A673 (cell line): ENCODE data around the gene SYT7. TPM values are rescaled to one million over a fixed set of nuclear protein-coding genes. Genes with fewer than 3 reads are reported as not detected.

Experiments
- BruUV-seq: library from RNA; stranded (reverse); fragments of 400-500 nt; replicated peaks from 2 replicates; lab custom pipeline; 2021; lab: Mats Ljungman, UMichigan
- CTCF ChIA-PET: fragments of 300-600 bp; sonication (Branson Sonifier 250); formaldehyde crosslinking; loops from one replicate; lab custom pipeline; 2022; ENCODE audit warnings: antibody characterized with exemption; lab: Charles Lee
- POLR2A ChIA-PET: fragments of 300-600 bp; sonication (Branson Sonifier 250); formaldehyde crosslinking; loops from one replicate; lab custom pipeline; 2022; ENCODE audit warnings: antibody characterized with exemption; ENCODE audit not compliant: low non-redundant PET; lab: Charles Lee
- DNase-seq: peaks from one replicate; pipeline ENCODE4 v3.0.0-alpha.2; 2015; ENCODE audit warnings: low spot score
- H3K27ac ChIP-seq: fragments of 200-600 bp; sonication (generic); 2 replicates; pipeline ENCODE4 v1.5.1; 2016; ENCODE audit warnings: mixed run types, low read depth, mild to moderate bottlenecking, mixed read lengths, antibody characterized with exemption, low read length; ENCODE audit not compliant: poor library complexity, severe bottlenecking
- H3K27me3 ChIP-seq: fragments of 200-600 bp; sonication (generic); replicated peaks from 2 replicates; pipeline ENCODE4 v1.6.1; 2017; ENCODE audit warnings: mixed run types, low read depth, mild to moderate bottlenecking, mixed read lengths, antibody characterized with exemption, low read length; ENCODE audit not compliant: insufficient read depth, poor library complexity
- H3K36me3 ChIP-seq: fragments of 200-600 bp; sonication (generic); 2 replicates; pipeline ENCODE4 v1.6.1; 2016; ENCODE audit warnings: mixed run types, mild to moderate bottlenecking, mixed read lengths, antibody characterized with exemption, low read length; ENCODE audit not compliant: insufficient read depth, poor library complexity, severe bottlenecking
- H3K4me1 ChIP-seq: fragments of 200-600 bp; sonication (generic); 2 replicates; pipeline ENCODE4 v1.6.1; 2017; ENCODE audit warnings: mixed run types, mild to moderate bottlenecking, mixed read lengths, antibody characterized with exemption, low read length; ENCODE audit not compliant: insufficient read depth, poor library complexity, severe bottlenecking
- H3K4me3 ChIP-seq: fragments of 200-600 bp; sonication (generic); 2 replicates; pipeline ENCODE4 v1.5.1; 2016; ENCODE audit warnings: low read depth, mixed run types, mild to moderate bottlenecking, mixed read lengths, low read length; ENCODE audit not compliant: poor library complexity, severe bottlenecking
- H3K9me3 ChIP-seq: fragments of 200-600 bp; sonication (generic); 2 replicates; pipeline ENCODE4 v1.6.1; 2016; ENCODE audit warnings: mixed run types, low read depth, mild to moderate bottlenecking, mixed read lengths, antibody characterized with exemption, low read length; ENCODE audit not compliant: poor library complexity, severe bottlenecking
- CTCF ChIP-seq: fragments of 300-800, 200-600 bp; sonication (generic); conservative IDR thresholded peaks from 2 replicates; pipeline ENCODE4 v1.5.1; 2017; ENCODE audit warnings: low read depth, mild to moderate bottlenecking, antibody characterized with exemption, low read length, moderate library complexity, mixed read lengths
- EZH2 ChIP-seq: fragments of 200-600 bp; sonication (generic); IDR thresholded peaks from 2 replicates; pipeline ENCODE4 v1.6.1; 2017; ENCODE audit warnings: borderline replicate concordance, low read depth, mild to moderate bottlenecking, mixed read lengths, antibody characterized with exemption, low read length; ENCODE audit not compliant: poor library complexity, severe bottlenecking
- intact Hi-C: fragments of 100-400 bp; cut with micrococcal nuclease; formaldehyde crosslinking; loops from one replicate; pipeline ENCODE4 v1.10.0; 2022; ENCODE audit not compliant: unreplicated experiment
- total RNA-seq: library from RNA; stranded (reverse); gene quantifications from 2 replicates; pipeline ENCODE4 v1.2.3, GENCODE V29; 2021

SYT7 gene
- total RNA-seq, 1 experiment from 2014 or later, result 1.3 TPM

DNA sequence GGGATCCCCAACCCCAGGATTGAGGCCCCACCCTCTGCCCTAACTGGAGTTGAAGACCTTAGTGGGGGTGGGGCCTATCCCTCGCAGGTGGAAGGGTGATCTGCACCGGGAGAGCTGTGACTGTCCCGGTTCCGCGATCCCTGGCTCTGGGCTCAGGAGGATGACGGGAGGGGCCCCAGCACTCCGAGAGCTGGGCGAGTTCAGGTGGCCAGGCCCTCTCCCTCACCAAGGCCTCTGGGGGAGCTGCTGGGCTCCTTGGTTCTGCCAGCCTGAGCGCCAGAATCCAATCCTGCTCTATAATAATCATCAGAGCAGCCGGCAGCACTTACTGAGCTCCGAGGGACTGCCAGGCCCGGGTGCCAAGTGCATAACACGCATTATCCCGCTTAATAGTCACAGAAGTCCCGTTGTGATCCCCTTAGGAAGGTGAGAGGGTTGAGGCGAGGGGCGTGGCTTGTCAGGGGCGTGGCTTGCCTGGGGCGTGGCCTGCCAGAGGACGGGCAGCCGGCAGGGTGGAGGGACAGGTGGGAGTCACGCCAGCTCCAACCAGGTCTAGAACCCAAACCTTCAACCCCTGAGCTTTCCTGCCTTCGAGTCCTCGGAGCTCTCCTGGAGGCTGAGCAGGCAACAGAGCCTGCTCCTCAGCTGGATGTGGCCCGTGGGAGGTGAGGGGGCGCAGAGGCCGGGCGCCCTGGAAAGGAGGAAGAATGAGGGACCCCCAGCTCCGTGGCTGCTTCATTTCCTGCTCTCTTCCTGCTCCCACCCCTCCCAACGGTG lies 7.3 kb upstream of the SYT7 start:
- peaks cover 21% of the 10 kb centered on the region for H3K4me1 ChIP-seq
- no TSS peak for BruUV-seq
- intact Hi-C loops, result no loop called here
- no peaks in the 10 kb centered on the region for H3K27me3 ChIP-seq
- peak overlapping the region; percentile 46 for H3K4me3 ChIP-seq
- no peak overlapping the region for H3K27ac ChIP-seq
- no peaks in the 10 kb centered on the region for H3K9me3 ChIP-seq
- POLR2A ChIA-PET, result no interaction called here
- DNase-seq, result peak; percentile 53
- H3K36me3 ChIP-seq, result no peaks in the 10 kb centered on the region
- peak; percentile 48 for TF ChIP-seq CTCF
- TF ChIP-seq EZH2, result no peak
- CTCF ChIA-PET, result interaction anchor here (0.7 kb wide), 1 partner anchor 116 kb away, joined by 6 read pairs; no protein-coding TSS in a partner anchor

GRCh38 chr11:61587541-61587941 lies 6.7 kb upstream of the SYT7 start:
- Histone ChIP-seq H3K36me3 (no peaks in the 10 kb centered on the region), H3K27me3 (no peaks in the 10 kb centered on the region), H3K4me1 (peaks cover 21% of the 10 kb centered on the region), H3K4me3 (peak overlapping the region; percentile 46), H3K27ac (no peak overlapping the region), H3K9me3 (no peaks in the 10 kb centered on the region)
- ChIA-PET CTCF (no interaction called here), POLR2A (no interaction called here)
- peak; percentile 53 for DNase-seq
- intact Hi-C loops, result no loop called here
- no TSS peak for BruUV-seq
- TF ChIP-seq EZH2 (no peak), CTCF (no peak)

DNA sequence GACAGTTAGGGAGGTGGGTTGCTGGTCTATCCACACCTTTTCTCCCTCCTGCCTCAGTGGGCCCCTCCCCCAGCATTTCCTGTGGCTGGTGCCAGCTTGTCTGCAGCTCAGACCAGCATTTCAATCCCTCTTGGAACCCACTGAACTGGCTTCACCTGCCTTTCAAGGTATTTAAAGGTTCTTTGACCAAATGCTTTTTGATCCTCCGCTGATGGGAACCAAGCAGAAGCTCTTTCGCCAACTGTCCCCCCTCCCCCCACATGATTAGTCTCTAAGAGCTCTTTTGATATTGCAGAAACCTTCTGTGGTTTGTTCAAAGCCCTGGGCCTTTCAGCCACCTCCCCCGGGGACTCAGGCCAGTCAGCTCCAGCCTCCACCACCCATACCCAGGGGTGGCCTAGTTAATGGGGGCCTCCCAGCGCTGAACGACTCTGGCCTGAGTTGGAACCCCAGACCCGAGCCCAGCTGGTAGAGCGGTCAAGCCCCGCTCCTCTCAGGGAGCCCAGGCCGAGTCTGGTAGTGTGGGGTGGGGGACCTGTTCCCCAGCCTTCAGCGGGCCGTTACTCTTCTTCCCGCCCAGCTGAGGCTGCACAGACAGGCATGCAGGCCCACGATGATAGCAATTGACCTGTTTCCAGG lies 6.0 kb upstream of the SYT7 start:
- peak overlapping the region; percentile 46 for H3K4me3 ChIP-seq
- no peak overlapping the region for H3K27ac ChIP-seq
- no peaks in the 10 kb centered on the region for H3K27me3 ChIP-seq
- H3K9me3 ChIP-seq, result no peaks in the 10 kb centered on the region
- TF ChIP-seq CTCF (no peak), EZH2 (no peak)
- peaks cover 21% of the 10 kb centered on the region for H3K4me1 ChIP-seq
- intact Hi-C loops, result no loop called here
- no TSS peak for BruUV-seq
- ChIA-PET POLR2A (no interaction called here), CTCF (no interaction called here)
- DNase-seq, result no peak
- no peaks in the 10 kb centered on the region for H3K36me3 ChIP-seq
